H1 (cell line): ENCODE measurements around the gene ZNF2.

ENCODE experiments used
- CHD1 ChIP-seq: IDR thresholded peaks from 2 replicates; pipeline ENCODE4 v1.6.1; 2012; ENCODE audit warnings: low read depth, low read length, improper control_type of control experiment
- EGR1 ChIP-seq: IDR thresholded peaks from 2 replicates; pipeline ENCODE4 v1.6.1; 2011; ENCODE audit warnings: low read depth, low read length, borderline replicate concordance
- JUN ChIP-seq: IDR thresholded peaks from 2 replicates; pipeline ENCODE4 v1.6.1; 2011; ENCODE audit warnings: low read depth, mild to moderate bottlenecking, improper control_type of control experiment, low read length
- JUND ChIP-seq: IDR thresholded peaks from 2 replicates; pipeline ENCODE4 v1.6.1; 2011; ENCODE audit warnings: mild to moderate bottlenecking, improper control_type of control experiment, low read length
- POLR2A ChIP-seq, 2 experiments: IDR thresholded peaks; 1 replicate in 1 of 2; 2 replicates in 1 of 2; pipeline ENCODE4 v1.6.1; 2011; ENCODE audit warnings: low read depth in 2 of 2, low read length in 2 of 2, mild to moderate bottlenecking in 2 of 2; ENCODE audit errors: control extremely low read depth in 1 of 2
- RBBP5 ChIP-seq: IDR thresholded peaks from 2 replicates; pipeline ENCODE4 v1.7.1; 2012; ENCODE audit warnings: low read depth, mild to moderate bottlenecking, inconsistent platforms, low read length, moderate library complexity, borderline replicate concordance
- SP1 ChIP-seq: IDR thresholded peaks from 2 replicates; pipeline ENCODE4 v1.6.1; 2011; ENCODE audit warnings: low read depth, low read length
- TF ChIP-seq, protein P1 (sequence below), 3 experiments: IDR thresholded peaks; 1 replicate in 2 of 3; 2 replicates in 1 of 3; pipeline versions ENCODE4 v1.5.1 to v1.6.1; 2011; ENCODE audit warnings: low read length in 3 of 3, mild to moderate bottlenecking in 3 of 3, inconsistent platforms in 2 of 3, low read depth in 1 of 3, moderate library complexity in 1 of 3; ENCODE audit not compliant: insufficient read depth in 1 of 3; ENCODE audit errors: control extremely low read depth in 1 of 3
- TF ChIP-seq, protein P2 (sequence below): IDR thresholded peaks from 2 replicates; pipeline ENCODE4 v1.6.1; 2011; ENCODE audit warnings: low read depth, mild to moderate bottlenecking, low read length; ENCODE audit not compliant: insufficient read depth

DNA sequence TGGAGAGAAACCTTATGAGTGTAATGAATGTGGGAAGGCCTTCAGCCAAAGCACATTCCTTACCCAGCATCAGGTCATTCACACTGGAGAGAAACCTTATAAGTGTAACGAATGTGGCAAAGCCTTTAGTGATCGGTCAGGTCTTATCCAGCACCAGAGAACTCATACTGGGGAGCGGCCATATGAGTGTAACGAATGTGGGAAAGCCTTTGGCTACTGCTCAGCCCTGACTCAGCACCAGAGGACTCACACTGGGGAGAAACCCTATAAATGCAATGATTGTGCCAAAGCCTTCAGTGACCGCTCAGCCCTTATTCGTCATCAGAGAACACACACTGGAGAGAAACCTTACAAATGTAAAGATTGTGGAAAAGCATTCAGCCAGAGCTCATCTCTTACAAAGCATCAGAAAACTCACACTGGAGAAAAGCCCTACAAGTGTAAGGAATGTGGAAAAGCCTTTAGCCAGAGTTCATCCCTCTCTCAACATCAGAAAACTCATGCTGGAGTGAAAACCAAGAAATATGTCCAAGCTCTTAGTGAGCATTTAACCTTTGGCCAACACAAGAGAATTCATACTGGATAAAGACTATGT lies 49.5 kb downstream of the ZNF2 start:
- TF ChIP-seq JUND (no peak), EGR1 (no peak), CHD1 (no peak), POLR2A (IDR thresholded peaks at IDR 0.05; ENCODE audit: control extremely low read depth in 1 of 2, low read depth in 2 of 2, low read length in 2 of 2) (no peak), SP1 (no peak), JUN (no peak), RBBP5 (no peak)
- TF ChIP-seq, protein P1, sequence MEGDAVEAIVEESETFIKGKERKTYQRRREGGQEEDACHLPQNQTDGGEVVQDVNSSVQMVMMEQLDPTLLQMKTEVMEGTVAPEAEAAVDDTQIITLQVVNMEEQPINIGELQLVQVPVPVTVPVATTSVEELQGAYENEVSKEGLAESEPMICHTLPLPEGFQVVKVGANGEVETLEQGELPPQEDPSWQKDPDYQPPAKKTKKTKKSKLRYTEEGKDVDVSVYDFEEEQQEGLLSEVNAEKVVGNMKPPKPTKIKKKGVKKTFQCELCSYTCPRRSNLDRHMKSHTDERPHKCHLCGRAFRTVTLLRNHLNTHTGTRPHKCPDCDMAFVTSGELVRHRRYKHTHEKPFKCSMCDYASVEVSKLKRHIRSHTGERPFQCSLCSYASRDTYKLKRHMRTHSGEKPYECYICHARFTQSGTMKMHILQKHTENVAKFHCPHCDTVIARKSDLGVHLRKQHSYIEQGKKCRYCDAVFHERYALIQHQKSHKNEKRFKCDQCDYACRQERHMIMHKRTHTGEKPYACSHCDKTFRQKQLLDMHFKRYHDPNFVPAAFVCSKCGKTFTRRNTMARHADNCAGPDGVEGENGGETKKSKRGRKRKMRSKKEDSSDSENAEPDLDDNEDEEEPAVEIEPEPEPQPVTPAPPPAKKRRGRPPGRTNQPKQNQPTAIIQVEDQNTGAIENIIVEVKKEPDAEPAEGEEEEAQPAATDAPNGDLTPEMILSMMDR (IDR thresholded peaks at IDR 0.05; ENCODE audit: control extremely low read depth in 1 of 3, insufficient read depth in 1 of 3, low read depth in 1 of 3, low read length in 3 of 3), result no peak
- TF ChIP-seq, protein P2, sequence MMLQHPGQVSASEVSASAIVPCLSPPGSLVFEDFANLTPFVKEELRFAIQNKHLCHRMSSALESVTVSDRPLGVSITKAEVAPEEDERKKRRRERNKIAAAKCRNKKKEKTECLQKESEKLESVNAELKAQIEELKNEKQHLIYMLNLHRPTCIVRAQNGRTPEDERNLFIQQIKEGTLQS, result no peak
